Neural progenitor cell (in vitro differentiated cells): ENCODE data around the gene SHOC2.

Source experiments
- EZH2 ChIP-seq: fragments of 200-600 bp; sonication (generic); IDR thresholded peaks from 2 replicates; pipeline ENCODE4 v1.6.1; 2017; ENCODE audit warnings: antibody characterized with exemption, mild to moderate bottlenecking, moderate library complexity
- EZH2phosphoT487 ChIP-seq: fragments of 200-600 bp; sonication (generic); IDR thresholded peaks from 2 replicates; pipeline ENCODE4 v1.6.1; 2017; ENCODE audit warnings: antibody characterized with exemption
- TF ChIP-seq, protein P1 (sequence below): fragments of 200-600 bp; sonication (generic); IDR thresholded peaks from 2 replicates; pipeline ENCODE4 v1.5.1; 2017; ENCODE audit warnings: antibody characterized with exemption, mild to moderate bottlenecking

DNA sequence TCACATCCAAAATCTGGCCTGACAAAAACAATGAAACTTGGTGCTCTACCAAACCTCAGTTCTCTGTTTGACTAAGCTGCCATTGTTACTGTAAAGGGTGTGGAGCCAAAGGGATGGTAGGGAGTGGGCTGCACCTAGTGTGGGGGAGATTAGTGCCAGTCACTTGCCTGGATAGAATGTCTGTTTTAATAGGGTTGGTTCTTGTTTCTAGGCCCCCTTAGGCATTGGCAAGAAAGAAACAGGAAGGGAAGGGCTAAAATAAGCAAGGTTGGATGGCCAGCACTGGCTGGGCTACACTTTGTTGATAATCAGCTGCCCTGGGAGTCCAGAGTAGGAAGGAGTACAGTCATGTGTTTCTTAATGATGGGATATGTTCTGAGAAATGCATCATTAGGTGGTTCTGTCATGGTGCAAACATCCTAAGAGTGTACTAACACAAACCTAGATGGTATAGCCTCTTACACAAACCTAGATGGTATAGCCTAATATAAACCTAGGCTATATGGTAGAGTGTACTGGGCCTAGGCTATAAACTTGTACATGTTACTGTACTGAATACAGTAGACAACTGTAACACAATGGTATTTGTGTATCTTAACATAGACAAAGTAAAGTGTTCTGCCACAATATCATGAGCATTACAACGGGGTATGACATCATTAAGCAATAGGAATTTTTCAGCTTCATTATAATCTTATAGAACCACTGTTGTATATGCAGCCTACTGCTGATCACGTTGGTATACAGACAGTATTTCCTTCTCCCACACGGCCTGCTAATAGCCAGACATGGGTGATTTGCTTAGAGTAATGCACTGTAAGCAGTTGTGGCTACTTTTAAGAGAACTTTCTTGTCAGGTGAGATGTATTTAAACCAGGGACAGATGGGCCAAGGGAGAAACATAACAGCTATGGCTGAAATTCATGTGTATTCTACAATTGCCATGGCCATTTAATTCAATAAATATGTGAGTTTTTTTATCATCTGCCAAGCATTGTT, 15.8 kb upstream of the SHOC2 start:
- TF ChIP-seq, protein P1, sequence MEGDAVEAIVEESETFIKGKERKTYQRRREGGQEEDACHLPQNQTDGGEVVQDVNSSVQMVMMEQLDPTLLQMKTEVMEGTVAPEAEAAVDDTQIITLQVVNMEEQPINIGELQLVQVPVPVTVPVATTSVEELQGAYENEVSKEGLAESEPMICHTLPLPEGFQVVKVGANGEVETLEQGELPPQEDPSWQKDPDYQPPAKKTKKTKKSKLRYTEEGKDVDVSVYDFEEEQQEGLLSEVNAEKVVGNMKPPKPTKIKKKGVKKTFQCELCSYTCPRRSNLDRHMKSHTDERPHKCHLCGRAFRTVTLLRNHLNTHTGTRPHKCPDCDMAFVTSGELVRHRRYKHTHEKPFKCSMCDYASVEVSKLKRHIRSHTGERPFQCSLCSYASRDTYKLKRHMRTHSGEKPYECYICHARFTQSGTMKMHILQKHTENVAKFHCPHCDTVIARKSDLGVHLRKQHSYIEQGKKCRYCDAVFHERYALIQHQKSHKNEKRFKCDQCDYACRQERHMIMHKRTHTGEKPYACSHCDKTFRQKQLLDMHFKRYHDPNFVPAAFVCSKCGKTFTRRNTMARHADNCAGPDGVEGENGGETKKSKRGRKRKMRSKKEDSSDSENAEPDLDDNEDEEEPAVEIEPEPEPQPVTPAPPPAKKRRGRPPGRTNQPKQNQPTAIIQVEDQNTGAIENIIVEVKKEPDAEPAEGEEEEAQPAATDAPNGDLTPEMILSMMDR = no peak
- no peak for TF ChIP-seq EZH2
- TF ChIP-seq EZH2phosphoT487 = no peak
